Inflammatory macrophage (primary cell): ENCODE data around the gene PEX11B.

Source experiments
- DNase-seq, 2 donors: peaks; one replicate each; pipeline ENCODE4 v3.0.0-alpha.2; 2020 to 2022

Gene PEX11B

DNA sequence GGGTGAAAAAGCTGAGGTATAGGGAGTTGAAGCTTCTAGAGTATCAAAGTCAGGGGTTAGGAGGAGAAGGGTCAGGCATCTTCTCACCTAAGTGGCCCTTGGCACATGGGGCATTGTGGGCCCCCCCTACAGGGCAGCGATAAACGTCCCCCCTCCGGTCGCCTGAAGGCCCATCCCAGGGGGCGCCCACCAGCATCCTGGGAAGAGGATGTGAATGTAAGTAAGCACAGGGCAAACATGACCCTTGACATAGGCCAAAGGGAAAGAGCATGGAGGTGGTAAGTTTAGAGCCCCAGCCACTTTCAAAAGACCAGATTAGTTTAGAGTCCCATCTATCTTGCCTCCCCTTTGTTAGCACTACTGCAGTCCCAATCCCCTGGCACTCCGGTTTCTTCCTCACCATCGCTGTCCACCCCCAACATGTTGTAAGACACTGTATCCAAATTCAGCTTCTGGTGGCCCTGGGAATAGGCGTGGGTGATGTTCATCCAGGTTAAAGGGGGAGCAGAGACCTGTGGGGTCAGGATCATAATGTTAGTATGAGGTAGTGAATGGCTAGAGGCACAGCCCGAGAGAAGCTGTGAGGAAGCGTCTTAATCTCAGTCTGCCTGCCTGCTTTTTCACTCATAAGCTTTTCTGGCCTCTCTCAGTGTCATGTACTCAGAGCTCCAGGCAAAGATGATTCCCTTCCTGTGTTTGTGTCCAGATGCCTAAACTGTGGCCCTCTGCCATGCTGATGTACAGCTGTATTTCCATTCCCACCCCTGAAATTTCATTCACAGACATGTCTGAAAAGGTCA is 11.4 kb downstream of the PEX11B start:
- no peak for DNase-seq

DNA sequence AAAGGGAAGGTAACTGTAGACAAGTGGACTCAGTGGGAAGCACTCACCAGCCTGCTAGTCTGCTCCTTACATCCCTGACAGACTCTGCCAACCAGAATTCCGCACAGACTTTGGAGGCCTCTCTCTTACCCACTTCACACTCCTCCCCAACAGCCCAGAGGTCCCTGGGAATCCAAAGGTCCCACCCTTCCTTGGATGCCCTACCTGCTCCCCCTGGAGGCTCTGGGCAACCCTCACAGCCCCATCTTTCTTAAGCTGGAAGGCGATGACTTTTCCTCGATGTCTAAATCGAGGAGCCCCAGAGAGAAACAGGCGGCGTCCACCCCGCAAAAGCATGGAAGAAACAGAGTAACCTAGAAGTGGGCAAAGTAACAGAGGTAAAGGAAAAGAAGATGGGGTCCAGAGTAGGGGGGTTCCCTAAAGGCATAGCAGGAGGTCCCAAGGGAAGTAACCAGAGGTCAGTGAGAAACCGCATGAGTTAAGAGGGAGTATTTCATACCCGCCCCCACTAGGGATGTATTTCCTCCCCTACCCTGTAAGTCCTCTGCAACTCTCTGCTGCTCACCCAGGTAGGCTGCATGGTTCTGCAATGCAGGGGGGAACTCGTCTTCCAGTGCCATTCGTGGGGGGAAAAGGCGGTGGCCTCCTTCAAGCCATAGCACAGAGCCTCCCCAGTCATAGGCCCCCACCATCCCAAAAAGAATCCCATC is 17.1 kb downstream of the PEX11B start:
- DNase-seq = no peak

DNA sequence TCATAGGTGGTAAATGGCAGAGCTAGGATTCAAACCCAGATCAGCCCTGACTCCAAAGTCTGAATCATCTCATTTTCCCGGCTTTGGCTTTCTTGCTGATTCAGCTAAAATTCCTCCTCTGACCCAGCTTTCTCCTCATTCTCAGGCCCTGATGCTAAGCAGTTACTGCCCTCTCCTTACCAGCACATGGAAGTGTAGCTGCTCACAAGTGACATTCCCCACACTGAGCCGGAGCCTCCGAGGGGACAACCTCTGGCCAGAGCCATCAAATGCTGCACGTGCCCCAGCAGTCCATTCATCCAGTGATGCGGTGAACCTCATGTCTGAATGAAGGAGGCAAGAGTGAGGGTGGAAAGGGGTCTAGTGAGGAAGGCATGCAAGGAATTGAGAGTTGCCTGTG is 19.8 kb downstream of the PEX11B start:
- DNase-seq = no peak

DNA sequence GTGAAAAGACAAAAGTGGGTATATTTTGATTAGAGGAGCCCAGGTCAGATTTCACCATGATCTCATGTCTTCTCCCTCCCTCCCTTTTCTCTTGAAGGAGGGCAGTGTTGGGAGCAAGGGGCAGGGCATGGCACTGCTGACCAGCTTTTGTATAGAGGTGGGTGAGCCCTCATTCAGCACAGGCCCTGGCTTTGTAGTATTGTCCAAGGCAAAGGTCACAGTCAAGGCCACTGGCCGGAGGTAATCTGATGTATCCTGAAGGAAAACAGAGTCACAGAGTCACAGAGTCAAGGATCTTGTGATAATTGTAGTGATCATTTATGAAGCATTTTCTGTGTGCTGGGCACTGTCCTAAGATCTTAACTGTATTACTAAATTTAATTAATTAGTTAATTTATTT is 20.5 kb downstream of the PEX11B start:
- DNase-seq = no peak

GRCh38 chr1:145895471-145895870 is 23.0 kb downstream of the PEX11B start:
- DNase-seq = no peak

DNA sequence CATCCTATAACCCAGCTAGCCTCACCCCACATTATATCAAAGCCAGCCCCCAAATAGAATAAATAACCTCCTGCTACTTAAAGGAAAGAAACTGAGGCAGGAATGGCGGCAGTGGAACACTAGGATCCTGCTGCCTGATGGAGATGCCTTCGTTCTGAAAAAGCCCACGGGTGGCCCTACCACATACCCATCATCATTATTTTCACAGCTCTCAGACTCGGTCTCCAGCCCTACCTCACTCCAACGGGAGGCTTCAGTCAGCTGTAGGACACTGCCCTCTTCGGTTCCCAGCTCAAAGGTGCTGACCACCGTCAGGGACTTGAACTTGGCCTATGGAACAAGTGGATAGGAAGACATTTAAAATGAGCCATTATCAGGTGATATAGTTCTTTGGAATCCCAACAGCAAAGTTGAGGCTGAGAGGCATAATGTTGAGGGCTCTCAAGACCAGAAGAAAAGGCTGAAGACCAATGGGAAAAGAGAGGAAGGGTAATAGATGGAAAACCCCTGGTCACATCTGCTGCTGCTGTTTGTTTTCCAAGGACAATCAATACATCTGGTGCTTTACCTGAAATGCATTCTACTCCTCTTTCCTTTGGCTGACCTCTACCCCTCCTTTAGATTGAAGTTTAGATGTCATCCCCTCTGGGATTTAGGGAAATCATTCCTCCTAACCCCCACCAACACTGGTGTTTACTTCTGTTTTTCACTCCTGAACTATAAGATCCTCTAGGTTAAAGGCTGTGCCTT is 25.0 kb downstream of the PEX11B start:
- no peak for DNase-seq

GRCh38 chr1:145892486-145893087 is 25.9 kb downstream of the PEX11B start:
- DNase-seq = no peak

GRCh38 chr1:145891587-145892485 is 26.7 kb downstream of the PEX11B start:
- DNase-seq = peak; percentile 71 to 76

DNA sequence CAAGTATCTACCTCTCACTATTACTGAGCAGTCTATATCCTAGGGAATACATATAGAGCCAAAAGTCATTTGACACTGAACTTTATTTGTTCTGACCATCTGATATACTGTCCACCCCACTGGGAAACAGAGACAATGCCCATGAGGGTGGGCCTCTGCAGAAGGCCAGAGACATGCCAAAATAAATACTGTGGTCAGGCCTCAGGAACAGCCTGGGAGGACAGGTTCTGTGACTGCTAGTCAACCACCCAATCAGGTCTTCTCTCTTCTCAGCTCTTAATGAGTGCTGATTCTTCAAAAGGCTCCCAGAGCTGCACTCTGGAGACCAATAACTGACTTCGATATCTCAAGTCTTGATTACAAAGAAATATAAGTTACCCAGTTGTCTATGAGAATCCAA is 27.4 kb downstream of the PEX11B start:
- no peak for DNase-seq

DNA sequence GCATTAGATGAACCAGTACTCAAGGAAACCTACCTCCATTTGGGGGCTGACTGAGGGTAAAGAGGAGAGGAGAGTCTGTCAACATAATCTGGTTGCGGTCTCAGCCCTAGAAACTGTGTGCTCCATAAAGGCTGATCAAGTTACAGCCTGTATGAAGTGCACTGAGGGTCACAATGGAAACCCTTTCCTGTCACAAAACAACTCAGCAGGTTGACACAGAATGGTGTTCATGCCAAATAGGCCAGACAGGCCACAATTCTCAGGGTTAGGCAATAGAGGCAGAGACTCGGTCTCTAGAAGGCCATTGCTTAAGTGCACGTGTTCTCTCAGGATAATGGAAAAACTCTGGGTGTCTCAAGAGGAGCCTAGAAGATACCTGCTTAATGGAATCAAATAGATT is 28.8 kb downstream of the PEX11B start:
- DNase-seq = no peak

DNA sequence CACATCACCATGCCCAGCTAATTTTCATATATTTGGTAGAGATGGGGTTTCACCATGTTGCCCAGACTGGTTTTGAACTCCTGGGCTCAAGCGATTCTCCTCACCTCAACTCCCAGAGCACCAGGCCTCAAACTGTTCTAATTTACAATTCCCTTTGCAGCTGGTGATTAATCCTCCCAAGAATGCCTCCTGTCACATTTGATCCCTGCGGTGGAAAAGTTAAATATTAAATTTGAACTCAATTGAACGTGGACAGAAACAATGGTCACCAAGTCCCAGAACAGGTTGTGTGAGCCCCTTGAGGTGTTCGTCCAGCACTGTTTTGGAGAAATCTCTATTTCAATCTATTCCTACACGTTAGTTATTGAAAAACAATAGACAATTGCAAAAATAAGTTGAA is 30.9 kb downstream of the PEX11B start:
- no peak for DNase-seq

DNA sequence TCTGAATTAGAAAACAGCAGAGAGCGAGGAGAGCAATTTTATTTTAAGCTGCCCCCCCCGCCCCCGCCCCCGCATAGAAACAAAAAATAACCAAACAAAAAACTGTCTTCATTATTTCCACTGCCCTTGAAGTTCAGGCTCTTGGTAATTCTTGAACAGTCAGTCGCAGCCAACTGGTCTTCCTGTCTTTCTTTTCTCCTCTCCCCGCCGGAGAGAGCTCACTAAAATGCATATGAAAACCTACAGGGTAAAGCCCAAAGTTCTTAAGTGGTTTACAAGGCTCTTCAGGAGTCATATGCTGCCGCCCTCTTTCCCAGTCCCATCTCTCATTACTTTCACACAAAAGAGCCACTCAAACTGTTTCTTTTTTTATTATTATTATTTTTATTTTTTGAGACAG is 31.7 kb downstream of the PEX11B start:
- DNase-seq = no peak

DNA sequence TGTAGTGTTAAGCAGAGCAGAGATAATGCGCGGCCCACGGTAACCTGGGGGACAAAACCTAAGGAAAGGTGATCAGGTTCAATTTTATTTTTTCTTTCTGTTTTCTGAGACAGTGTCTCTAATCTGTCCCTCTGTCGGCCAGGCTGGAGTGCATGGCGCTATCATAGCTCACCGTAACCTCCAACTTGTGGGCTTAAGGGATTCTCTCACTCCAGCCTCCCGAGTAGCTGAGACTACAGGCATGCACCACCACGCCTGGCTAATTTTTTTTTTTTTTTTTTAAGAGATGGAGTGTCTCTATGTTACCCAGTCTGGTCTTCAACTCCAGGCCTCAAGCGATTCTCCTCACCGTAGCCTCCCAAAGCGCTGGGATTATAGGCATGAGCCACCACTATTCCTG is 32.1 kb downstream of the PEX11B start:
- no peak for DNase-seq

- DNase-seq = peak; percentile 79 to 80
Observed at GRCh38 chr1:145885738-145886287, 32.7 kb downstream of the PEX11B start, which contains the start of gene ANKRD35. TSS of gene ANKRD35 (minus strand) at chr1:145885866. CDS start at chr1:145885758, 108 bp downstream.

GRCh38 chr1:145884675-145885074 is 33.8 kb downstream of the PEX11B start:
- DNase-seq = no peak

- no peak for DNase-seq
Observed at GRCh38 chr1:145879775-145880174, 38.7 kb downstream of the PEX11B start.

DNA sequence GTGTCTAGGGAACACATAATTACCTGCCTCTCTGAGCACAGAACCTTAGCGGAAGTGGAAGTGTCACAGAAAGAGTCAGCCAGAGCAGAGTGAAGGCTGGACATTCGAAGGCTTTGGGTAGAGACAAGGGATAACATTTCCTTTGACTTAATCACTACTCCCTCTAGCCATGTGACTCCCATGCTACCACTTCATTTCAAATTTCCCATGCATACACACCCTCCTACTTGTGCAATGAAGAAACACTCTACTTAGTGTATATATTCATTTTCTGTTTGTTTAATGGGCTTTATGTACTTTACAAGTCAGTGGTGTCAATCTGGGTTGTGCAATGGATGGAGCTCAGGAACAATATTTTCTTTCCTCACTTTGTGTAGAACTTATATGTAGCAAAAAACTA is 39.8 kb downstream of the PEX11B start:
- DNase-seq = no peak

GRCh38 chr1:145877923-145878486 is 40.5 kb downstream of the PEX11B start:
- DNase-seq = no peak

- DNase-seq = peak in 1 of 2 donors; percentile 19
Observed at GRCh38 chr1:145874646-145875045, 43.9 kb downstream of the PEX11B start.

GRCh38 chr1:145871994-145872924 is 46.3 kb downstream of the PEX11B start:
- DNase-seq = peak; percentile 58 to 74
